ENCODE data around the gene HSCB. TPM values are rescaled to one million over a fixed set of nuclear protein-coding genes. Genes with fewer than 3 reads are reported as not detected.

HSCB gene
- polyA plus RNA-seq, 1 donor from 2014 or later = 22.4 TPM

GRCh38 chr22:28769394-28770085 is 27.7 kb downstream of the HSCB start:
- TF ChIP-seq RAD21 (conservative IDR thresholded peaks at IDR 0.05) (no peak), SMC3 (conservative IDR thresholded peaks at IDR 0.05; ENCODE audit: poor library complexity) (no peak), REST (IDR thresholded peaks at IDR 0.05; ENCODE audit: borderline replicate concordance) (no peak), EP300 (conservative IDR thresholded peaks at IDR 0.05; ENCODE audit: poor library complexity, severe bottlenecking) (no peak), CTCF (IDR thresholded peaks at IDR 0.05; ENCODE audit: poor library complexity, severe bottlenecking) (no peak)
- Histone ChIP-seq H3K27me3 (ENCODE audit: insufficient read depth, low read depth, low read length) (no peaks in the 10 kb centered on the region), H3K9ac (ENCODE audit: low read length) (no peak overlapping the region), H3F3A (ENCODE audit: insufficient read depth, low read length, poor library complexity, severe bottlenecking) (no peaks in the 10 kb centered on the region), H3K27ac (ENCODE audit: low read length) (no peak overlapping the region), H3K9me2 (ENCODE audit: insufficient read depth, low read length) (no peaks in the 10 kb centered on the region), H3K36me3 (ENCODE audit: insufficient read depth, low read length) (no peaks in the 10 kb centered on the region), H3K79me2 (replicated peaks; ENCODE audit: insufficient read depth, low read length) (peaks cover 9% of the 10 kb centered on the region), H3K4me2 (ENCODE audit: low read length) (no peak overlapping the region), H2AFZ (ENCODE audit: low read depth, low read length) (no peak overlapping the region), H3K4me3 (ENCODE audit: low read length) (no peak overlapping the region), H4K20me1 (ENCODE audit: insufficient read depth) (no peaks in the 10 kb centered on the region), H3K9me3 (ENCODE audit: low read length) (no peaks in the 10 kb centered on the region)

GRCh38 chr22:28771195-28771791 is 29.5 kb downstream of the HSCB start:
- Histone ChIP-seq H4K20me1 (ENCODE audit: insufficient read depth) (no peaks in the 10 kb centered on the region), H3K4me2 (ENCODE audit: low read length) (no peak overlapping the region), H3K27ac (ENCODE audit: low read length) (no peak overlapping the region), H3K27me3 (ENCODE audit: insufficient read depth, low read depth, low read length) (no peaks in the 10 kb centered on the region), H2AFZ (ENCODE audit: low read depth, low read length) (no peak overlapping the region), H3K9ac (ENCODE audit: low read length) (no peak overlapping the region), H3K9me3 (ENCODE audit: low read length) (no peaks in the 10 kb centered on the region), H3K9me2 (ENCODE audit: insufficient read depth, low read length) (no peaks in the 10 kb centered on the region), H3K36me3 (ENCODE audit: insufficient read depth, low read length) (no peaks in the 10 kb centered on the region), H3K79me2 (replicated peaks; ENCODE audit: insufficient read depth, low read length) (peaks cover 12% of the 10 kb centered on the region), H3F3A (ENCODE audit: insufficient read depth, low read length, poor library complexity, severe bottlenecking) (no peaks in the 10 kb centered on the region), H3K4me3 (ENCODE audit: low read length) (no peak overlapping the region)
- TF ChIP-seq POLR2AphosphoS5 (IDR thresholded peaks at IDR 0.05) (no peak), MXI1 (conservative IDR thresholded peaks at IDR 0.05; ENCODE audit: poor library complexity, severe bottlenecking) (no peak), SMC3 (conservative IDR thresholded peaks at IDR 0.05; ENCODE audit: poor library complexity) (no peak), EZH2 (IDR thresholded peaks at IDR 0.05; ENCODE audit: borderline replicate concordance, insufficient read depth, low read length, poor library complexity, severe bottlenecking) (no peak), REST (IDR thresholded peaks at IDR 0.05; ENCODE audit: borderline replicate concordance) (no peak), RAD21 (conservative IDR thresholded peaks at IDR 0.05) (no peak), CTCF (IDR thresholded peaks at IDR 0.05; ENCODE audit: poor library complexity, severe bottlenecking) (no peak), EP300 (conservative IDR thresholded peaks at IDR 0.05; ENCODE audit: poor library complexity, severe bottlenecking) (no peak), TAF1 (IDR thresholded peaks at IDR 0.05; ENCODE audit: low read depth) (no peak)

All from neural cell (in vitro differentiated cells).